ENCODE results near the gene C6orf136.
A peak's percentile ranks its signal among the peaks of the same experiment; 100 is the strongest.
"Not testable (repeated sequence)": the region's sequence is repeated elsewhere in the genome, so short reads cannot be mapped to it uniquely, and the experiment has no call there.

C6orf136 gene

DNA sequence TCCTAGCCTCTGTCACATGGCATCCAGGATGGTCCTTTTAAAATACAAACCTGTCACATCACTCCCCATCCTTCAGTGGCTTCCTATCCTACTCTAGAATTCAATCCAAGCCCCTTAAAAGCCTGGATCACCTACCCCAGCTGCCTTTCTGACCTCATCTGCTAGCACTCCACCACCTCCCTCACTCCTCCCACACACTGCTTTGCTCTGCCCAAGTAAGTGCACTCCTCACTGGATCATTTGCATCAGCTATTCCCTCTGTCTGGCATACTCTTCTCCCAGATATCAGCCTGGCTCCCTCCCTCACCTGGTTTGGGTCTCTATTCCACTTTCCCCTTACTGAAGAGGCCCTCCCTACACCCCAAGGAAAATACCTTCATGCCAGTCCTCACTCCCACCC lies 10.5 kb downstream of the C6orf136 start:
- no peak for TF ChIP-seq CTCF (IDR thresholded peaks at IDR 0.05)
- H3K27ac Mint-ChIP-seq = peak overlapping the region; percentile 52
- peaks cover 12% of the 10 kb centered on the region for H3K4me1 Mint-ChIP-seq
- H3K4me3 Mint-ChIP-seq = peak overlapping the region; percentile 12
- no peak for DNase-seq
- no peaks in the 10 kb centered on the region for H3K27me3 Mint-ChIP-seq (ENCODE audit: low read depth, poor library complexity)
- no peaks in the 10 kb centered on the region for H3K9me3 Mint-ChIP-seq
- H3K36me3 Mint-ChIP-seq (ENCODE audit: low read depth) = peaks cover 71% of the 10 kb centered on the region

DNA sequence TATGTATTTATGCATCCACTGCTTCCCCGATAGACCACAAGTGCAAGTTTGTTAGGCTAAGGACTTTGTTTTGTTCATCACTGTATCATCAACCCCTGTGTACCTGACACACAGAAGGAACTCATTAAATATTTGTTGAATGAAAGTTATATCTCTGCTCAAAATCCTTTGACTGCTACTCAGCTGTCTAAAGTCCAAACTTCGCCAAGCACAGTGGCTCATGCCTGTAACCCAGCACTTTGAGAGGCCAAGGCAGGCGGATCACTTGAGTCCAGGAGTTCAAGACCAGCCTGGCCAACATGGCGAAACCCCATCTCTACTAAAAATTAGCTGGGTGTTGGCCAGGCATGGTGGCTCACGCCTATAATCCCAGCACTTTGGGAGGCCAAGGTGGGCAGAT lies 11.0 kb downstream of the C6orf136 start:
- H3K4me1 Mint-ChIP-seq = peaks cover 12% of the 10 kb centered on the region
- H3K27me3 Mint-ChIP-seq (ENCODE audit: low read depth, poor library complexity); DNase-seq; H3K4me3 Mint-ChIP-seq; H3K9me3 Mint-ChIP-seq: not testable (repeated sequence)
- H3K27ac Mint-ChIP-seq = peak overlapping the region; percentile 52
- peaks cover 71% of the 10 kb centered on the region for H3K36me3 Mint-ChIP-seq (ENCODE audit: low read depth)

- H3K27me3 Mint-ChIP-seq (ENCODE audit: low read depth, poor library complexity) = no peaks in the 10 kb centered on the region
- H3K27ac Mint-ChIP-seq = no peak overlapping the region
- DNase-seq = no peak
- peaks cover 49% of the 10 kb centered on the region for H3K36me3 Mint-ChIP-seq (ENCODE audit: low read depth)
- H3K4me1 Mint-ChIP-seq = no peaks in the 10 kb centered on the region
- no peak overlapping the region for H3K4me3 Mint-ChIP-seq
- H3K9me3 Mint-ChIP-seq = no peaks in the 10 kb centered on the region
- TF ChIP-seq CTCF (IDR thresholded peaks at IDR 0.05) = no peak
Observed at GRCh38 chr6:30664994-30665767, 18.2 kb downstream of the C6orf136 start.

- H3K36me3 Mint-ChIP-seq (ENCODE audit: low read depth) = peaks cover 57% of the 10 kb centered on the region
- not testable (repeated sequence) for H3K27ac Mint-ChIP-seq
Observed at GRCh38 chr6:30666300-30666699, 19.4 kb downstream of the C6orf136 start.

DNA sequence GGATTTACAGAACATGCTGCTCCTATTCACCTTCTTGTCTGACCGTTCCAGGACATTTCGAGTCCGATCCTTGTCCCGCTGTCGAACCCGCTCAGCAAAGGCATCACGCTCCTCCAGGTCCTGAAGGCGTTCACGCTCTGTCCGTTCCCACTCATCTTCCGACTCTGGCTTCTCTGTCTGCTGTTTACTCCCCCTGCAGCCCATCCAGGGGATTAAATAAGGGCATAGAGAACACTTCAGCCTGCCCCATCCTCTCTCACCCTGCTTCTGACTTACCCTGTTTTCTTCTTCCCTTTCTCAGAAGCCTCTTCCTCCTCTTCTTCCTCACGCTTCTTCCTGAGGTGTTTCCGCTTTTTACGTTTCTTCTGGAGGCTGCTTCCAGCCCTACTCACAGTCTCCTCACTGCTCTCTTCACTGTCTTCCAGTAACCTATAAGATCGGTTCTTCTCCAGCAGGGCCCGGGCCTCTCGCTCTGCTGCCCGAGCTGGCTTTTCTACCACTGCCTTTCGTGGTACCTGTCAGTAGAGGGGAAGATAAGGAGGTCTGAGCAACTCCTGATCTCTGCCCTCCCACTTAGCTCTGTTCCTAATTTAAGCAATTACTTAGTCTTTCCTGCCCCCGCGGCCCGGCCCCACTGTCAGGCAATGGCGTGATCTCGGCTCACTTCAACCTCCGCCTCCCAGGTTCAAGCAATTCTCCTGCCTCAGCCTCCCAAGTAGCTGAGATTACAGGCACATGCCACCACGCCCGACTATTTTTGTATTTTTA lies 24.0 kb downstream of the C6orf136 start:
- no peak for TF ChIP-seq CTCF (IDR thresholded peaks at IDR 0.05)

More at GRCh38 chr6:30666300-30666699, 19.4 kb downstream of the C6orf136 start:
- not testable (repeated sequence) for H3K4me3 Mint-ChIP-seq; H3K27me3 Mint-ChIP-seq (ENCODE audit: low read depth, poor library complexity); H3K4me1 Mint-ChIP-seq; H3K9me3 Mint-ChIP-seq; DNase-seq

GRCh38 chr6:30672445-30673253 lies 25.7 kb downstream of the C6orf136 start, which contains the start of gene DHX16:
Gene DHX16, minus strand, starts transcription at chr6:30673006. Its CDS starts 165 bp downstream, at chr6:30672841.
- Mint-ChIP-seq H3K27me3 (ENCODE audit: low read depth, poor library complexity) (peaks cover 4% of the 10 kb centered on the region), H3K9me3 (no peaks in the 10 kb centered on the region), H3K4me3 (peak within 1 kb of the TSS; percentile 84), H3K36me3 (ENCODE audit: low read depth) (peaks cover 37% of the 10 kb centered on the region), H3K4me1 (peaks cover 24% of the 10 kb centered on the region), H3K27ac (peak within 1 kb of the TSS; percentile 30)
- peak; percentile 92 for DNase-seq
- TF ChIP-seq CTCF (IDR thresholded peaks at IDR 0.05) = peak; percentile 71

More for the DNA sequence above, 24.0 kb downstream of the C6orf136 start:
- peaks cover 4% of the 10 kb centered on the region for H3K27me3 Mint-ChIP-seq (ENCODE audit: low read depth, poor library complexity)
- DNase-seq = peak; percentile 21
- H3K9me3 Mint-ChIP-seq = no peaks in the 10 kb centered on the region
- no peak overlapping the region for H3K27ac Mint-ChIP-seq
- H3K4me1 Mint-ChIP-seq = peaks cover 24% of the 10 kb centered on the region
- peaks cover 29% of the 10 kb centered on the region for H3K36me3 Mint-ChIP-seq (ENCODE audit: low read depth)
- H3K4me3 Mint-ChIP-seq = peak overlapping the region; percentile 84
